SJSA1 (cell line): ENCODE measurements around the gene SH2D7. TPM values are rescaled to one million over a fixed set of nuclear protein-coding genes. Genes with fewer than 3 reads are reported as not detected.

Experiments used
- DNase-seq, 2 experiments: peaks; one replicate each; pipeline ENCODE4 v3.0.0-alpha.2; 2015 to 2020; ENCODE audit warnings: low spot score in 2 of 2, low read depth in 1 of 2
- H3K27ac ChIP-seq: fragments of 250-450 bp; sonication (Bioruptor Pico); 2 replicates; pipeline ENCODE4 v1.5.1; 2020; ENCODE audit warnings: mild to moderate bottlenecking, moderate library complexity
- H3K27me3 ChIP-seq: fragments of 250-450 bp; sonication (Bioruptor Pico); replicated peaks from 2 replicates; pipeline ENCODE4 v1.5.1; 2020; ENCODE audit warnings: mild to moderate bottlenecking, moderate library complexity
- H3K36me3 ChIP-seq: fragments of 250-450 bp; sonication (Bioruptor Pico); 2 replicates; pipeline ENCODE4 v1.5.1; 2020; ENCODE audit warnings: mild to moderate bottlenecking
- H3K4me1 ChIP-seq: fragments of 250-450 bp; sonication (Bioruptor Pico); replicated peaks from 2 replicates; pipeline ENCODE4 v1.6.1; 2021; ENCODE audit warnings: mild to moderate bottlenecking
- H3K4me3 ChIP-seq: fragments of 250-450 bp; sonication (Bioruptor Pico); 2 replicates; pipeline ENCODE4 v1.5.1; 2020; ENCODE audit warnings: mild to moderate bottlenecking
- H3K9me3 ChIP-seq: fragments of 250-450 bp; sonication (Bioruptor Pico); replicated peaks from 2 replicates; pipeline ENCODE4 v1.5.1; 2020; ENCODE audit warnings: mild to moderate bottlenecking
- total RNA-seq: library from RNA; depleted of rRNA; stranded (reverse); fragments of >200 nt; shearing (Covaris generic); gene quantifications from 2 replicates; pipeline ENCODE4 v1.2.3, GENCODE V29; 2014; rRNA removed

SH2D7 gene
- total RNA-seq: not detected in 2 replicates

GRCh38 chr15:78092261-78093041 is at the start of gene SH2D7:
Gene SH2D7, plus strand, starts transcription at chr15:78092561. Its CDS starts 24 bp downstream, at chr15:78092585.
- Histone ChIP-seq H3K4me3 (no peak within 1 kb of the TSS), H3K36me3 (no peaks in the 10 kb centered on the region), H3K4me1 (no peaks in the 10 kb centered on the region), H3K27me3 (no peaks in the 10 kb centered on the region; the same call in 1 of the 2 replicates), H3K27ac (no peak within 1 kb of the TSS), H3K9me3 (no peaks in the 10 kb centered on the region)
- DNase-seq: no peak

- no peak overlapping the region for H3K4me3 ChIP-seq
- H3K27ac ChIP-seq: no peak overlapping the region
- no peak for DNase-seq
- peaks cover 25% of the 10 kb centered on the region for H3K4me1 ChIP-seq
- H3K9me3 ChIP-seq: no peaks in the 10 kb centered on the region
- no peaks in the 10 kb centered on the region for H3K27me3 ChIP-seq
- peaks cover 36% of the 10 kb centered on the region for H3K36me3 ChIP-seq
Observed at GRCh38 chr15:78044407-78045155, 47.8 kb upstream of the SH2D7 start.

DNA sequence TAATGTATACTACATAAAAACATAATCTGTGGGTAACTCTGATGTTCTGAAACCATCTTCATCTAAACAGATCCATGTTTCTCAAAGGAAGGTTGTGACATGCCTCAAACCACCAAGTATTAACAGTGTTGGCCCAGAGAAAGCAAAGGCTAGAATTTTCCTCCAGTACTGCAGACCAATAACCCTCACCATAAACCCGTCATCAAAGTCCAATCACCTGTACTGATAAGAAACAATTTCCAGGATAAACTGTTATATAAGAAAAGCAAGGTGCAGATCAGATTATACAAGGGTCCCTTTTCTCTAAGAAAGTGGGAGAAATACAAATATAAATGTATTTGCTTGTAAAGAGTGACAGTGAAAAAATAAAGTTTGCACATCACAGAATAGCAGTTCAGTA is 47.2 kb upstream of the SH2D7 start:
- peaks cover 31% of the 10 kb centered on the region for H3K4me1 ChIP-seq
- H3K27ac ChIP-seq: no peak overlapping the region
- no peaks in the 10 kb centered on the region for H3K27me3 ChIP-seq
- H3K4me3 ChIP-seq: no peak overlapping the region
- no peak for DNase-seq
- no peaks in the 10 kb centered on the region for H3K9me3 ChIP-seq
- peaks cover 33% of the 10 kb centered on the region for H3K36me3 ChIP-seq

GRCh38 chr15:78046796-78047341 is 45.5 kb upstream of the SH2D7 start:
- H3K4me3 ChIP-seq: no peak overlapping the region
- no peak for DNase-seq
- no peaks in the 10 kb centered on the region for H3K27me3 ChIP-seq
- H3K27ac ChIP-seq: no peak overlapping the region
- no peaks in the 10 kb centered on the region; the same call in 1 of the 2 replicates for H3K9me3 ChIP-seq
- peaks cover 36% of the 10 kb centered on the region for H3K36me3 ChIP-seq
- peaks cover 40% of the 10 kb centered on the region for H3K4me1 ChIP-seq

DNA sequence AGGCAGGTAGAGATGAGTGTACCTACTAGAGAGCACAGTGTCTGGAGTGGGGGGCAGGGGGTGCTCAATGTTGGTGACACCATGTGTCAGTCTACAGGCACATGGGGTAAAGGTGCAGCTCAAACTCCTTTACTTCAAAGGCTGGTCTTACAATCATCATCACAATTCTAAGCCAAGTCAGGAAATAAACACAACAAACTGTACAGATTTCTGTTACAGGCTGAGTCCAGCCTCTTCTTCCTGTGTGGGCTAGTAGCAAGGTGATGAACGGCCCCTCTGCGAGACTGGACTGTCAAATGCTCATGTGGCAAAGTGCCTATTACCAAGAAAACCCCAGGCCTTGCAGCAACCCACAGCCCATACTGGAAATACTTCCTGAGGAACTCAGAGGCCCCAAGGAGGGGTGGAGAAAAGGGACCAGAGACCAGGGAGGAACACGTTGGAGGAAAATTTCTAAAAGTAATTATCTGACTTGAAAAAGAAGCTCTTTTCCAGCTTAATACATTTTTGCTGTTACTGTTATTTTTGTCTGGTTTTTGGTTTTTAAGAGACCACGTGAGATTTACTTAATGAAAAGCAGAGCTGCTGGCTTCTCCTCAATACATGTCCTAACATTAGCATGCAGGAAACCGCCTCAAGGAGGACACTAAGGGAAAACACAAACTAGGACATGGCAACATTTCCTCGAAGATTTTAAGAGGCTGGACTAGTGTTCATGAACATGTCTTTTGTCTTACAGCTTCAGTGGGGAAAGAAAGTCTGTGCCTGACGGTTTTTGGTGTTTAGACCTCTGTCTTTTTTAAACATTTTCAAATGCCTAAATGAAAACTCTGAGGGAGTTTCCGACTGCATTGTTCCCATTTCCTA is 44.4 kb upstream of the SH2D7 start:
- H3K4me1 ChIP-seq: peaks cover 40% of the 10 kb centered on the region
- peak overlapping the region; percentile 38 for H3K27ac ChIP-seq
- peaks cover 31% of the 10 kb centered on the region for H3K36me3 ChIP-seq
- H3K9me3 ChIP-seq: no peaks in the 10 kb centered on the region; the same call in 1 of the 2 replicates
- no peaks in the 10 kb centered on the region for H3K27me3 ChIP-seq
- no peak overlapping the region for H3K4me3 ChIP-seq
- peak; percentile 68 to 69 for DNase-seq

- peaks cover 31% of the 10 kb centered on the region for H3K36me3 ChIP-seq
- DNase-seq: no peak
- H3K4me1 ChIP-seq: peaks cover 40% of the 10 kb centered on the region
- H3K27me3 ChIP-seq: no peaks in the 10 kb centered on the region
- H3K4me3 ChIP-seq: no peak overlapping the region
- H3K27ac ChIP-seq: peak overlapping the region; percentile 38
- no peaks in the 10 kb centered on the region; the same call in 1 of the 2 replicates for H3K9me3 ChIP-seq
Observed at GRCh38 chr15:78048628-78048920, 43.8 kb upstream of the SH2D7 start.

GRCh38 chr15:78049691-78050440 is 42.5 kb upstream of the SH2D7 start:
- no peak overlapping the region for H3K4me3 ChIP-seq
- peaks cover 31% of the 10 kb centered on the region for H3K36me3 ChIP-seq
- H3K27me3 ChIP-seq: no peaks in the 10 kb centered on the region
- no peak overlapping the region for H3K27ac ChIP-seq
- no peaks in the 10 kb centered on the region; the same call in 1 of the 2 replicates for H3K9me3 ChIP-seq
- peak in 1 of 2 experiments; percentile 43 for DNase-seq
- peaks cover 40% of the 10 kb centered on the region for H3K4me1 ChIP-seq

DNA sequence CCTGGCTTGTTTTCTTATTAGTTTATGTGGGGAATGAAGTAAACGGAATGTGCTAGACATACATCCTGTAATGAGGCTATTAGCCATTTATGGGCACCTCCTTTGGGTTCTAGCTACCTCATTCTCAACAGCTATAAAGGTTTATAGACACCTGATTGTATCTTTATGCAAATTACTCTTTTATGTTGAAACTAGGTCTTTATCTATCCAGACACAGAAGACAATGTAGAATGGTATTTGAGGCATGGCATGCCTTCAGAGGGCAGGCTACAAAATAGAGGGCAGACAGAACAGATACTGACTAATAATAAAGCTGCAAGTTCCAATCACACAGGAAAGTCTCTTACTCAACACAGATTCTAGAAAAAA is 41.9 kb upstream of the SH2D7 start:
- Histone ChIP-seq H3K36me3 (peaks cover 26% of the 10 kb centered on the region), H3K9me3 (no peaks in the 10 kb centered on the region; the same call in 1 of the 2 replicates), H3K4me3 (no peak overlapping the region), H3K4me1 (peaks cover 40% of the 10 kb centered on the region), H3K27me3 (no peaks in the 10 kb centered on the region), H3K27ac (no peak overlapping the region)
- DNase-seq: no peak

DNA sequence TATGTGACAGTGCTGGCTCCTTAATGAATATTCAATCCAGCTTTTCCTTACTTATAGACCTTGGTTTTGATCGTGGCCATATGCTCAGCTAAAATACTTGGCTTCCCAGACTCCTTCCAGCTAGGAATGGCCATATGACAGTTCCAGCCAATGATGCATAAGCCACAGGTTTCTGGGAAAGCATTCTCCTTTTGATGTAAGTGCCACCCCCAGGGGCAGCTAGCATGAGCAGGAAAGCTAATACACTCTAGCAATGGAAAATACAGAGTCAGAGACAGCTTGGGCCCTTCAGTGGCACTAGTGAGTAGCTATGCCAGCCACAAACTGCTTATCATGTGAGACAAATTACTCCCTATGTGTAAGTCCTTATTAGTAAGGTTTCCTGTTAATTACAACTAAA is 41.5 kb upstream of the SH2D7 start:
- peaks cover 25% of the 10 kb centered on the region for H3K36me3 ChIP-seq
- H3K9me3 ChIP-seq: no peaks in the 10 kb centered on the region; the same call in 1 of the 2 replicates
- H3K27ac ChIP-seq: no peak overlapping the region
- no peak for DNase-seq
- H3K4me1 ChIP-seq: peaks cover 40% of the 10 kb centered on the region
- H3K27me3 ChIP-seq: no peaks in the 10 kb centered on the region
- H3K4me3 ChIP-seq: no peak overlapping the region

- H3K4me1 ChIP-seq: peaks cover 47% of the 10 kb centered on the region
- H3K27ac ChIP-seq: no peak overlapping the region
Observed at GRCh38 chr15:78051596-78051995, 40.8 kb upstream of the SH2D7 start.

GRCh38 chr15:78052001-78052401 is 40.4 kb upstream of the SH2D7 start:
- H3K27ac ChIP-seq: no peak overlapping the region
- H3K9me3 ChIP-seq: no peaks in the 10 kb centered on the region; the same call in 1 of the 2 replicates
- peaks cover 51% of the 10 kb centered on the region for H3K4me1 ChIP-seq
- H3K36me3 ChIP-seq: peaks cover 25% of the 10 kb centered on the region
- no peak overlapping the region for H3K4me3 ChIP-seq
- DNase-seq: no peak
- H3K27me3 ChIP-seq: no peaks in the 10 kb centered on the region

More at GRCh38 chr15:78051596-78051995, 40.8 kb upstream of the SH2D7 start:
- H3K4me3 ChIP-seq: no peak overlapping the region
- no peaks in the 10 kb centered on the region; the same call in 1 of the 2 replicates for H3K9me3 ChIP-seq
- no peaks in the 10 kb centered on the region for H3K27me3 ChIP-seq
- H3K36me3 ChIP-seq: peaks cover 25% of the 10 kb centered on the region
- DNase-seq: no peak

- Histone ChIP-seq H3K4me1 (peaks cover 48% of the 10 kb centered on the region), H3K4me3 (no peak overlapping the region), H3K27me3 (no peaks in the 10 kb centered on the region), H3K27ac (no peak overlapping the region), H3K36me3 (peaks cover 25% of the 10 kb centered on the region), H3K9me3 (no peaks in the 10 kb centered on the region; the same call in 1 of the 2 replicates)
- no peak for DNase-seq
Observed at GRCh38 chr15:78052545-78052944, 39.8 kb upstream of the SH2D7 start.

DNA sequence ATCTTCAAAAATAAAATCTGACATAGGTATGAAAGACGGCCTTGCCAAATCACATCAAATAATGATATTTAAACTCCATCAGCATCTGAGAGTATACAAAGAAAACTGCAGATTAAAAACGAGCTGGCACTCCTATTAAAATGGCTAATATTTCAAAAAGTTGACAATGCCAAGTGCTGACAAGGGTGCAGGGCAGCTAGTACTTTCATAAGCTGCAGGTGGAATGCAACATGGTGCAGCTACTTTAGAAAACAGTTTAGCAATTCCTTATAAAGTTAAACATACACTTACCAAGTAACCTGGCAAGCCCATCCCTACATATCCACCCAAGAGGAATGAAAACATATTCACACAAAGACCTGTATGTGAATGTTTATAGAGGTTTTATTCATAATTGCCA is 37.8 kb upstream of the SH2D7 start:
- no peak overlapping the region for H3K4me3 ChIP-seq
- no peak for DNase-seq
- peaks cover 46% of the 10 kb centered on the region for H3K4me1 ChIP-seq
- H3K27me3 ChIP-seq: no peaks in the 10 kb centered on the region
- no peaks in the 10 kb centered on the region; the same call in 1 of the 2 replicates for H3K9me3 ChIP-seq
- peaks cover 28% of the 10 kb centered on the region for H3K36me3 ChIP-seq
- H3K27ac ChIP-seq: no peak overlapping the region
